ENCODE measurements around the gene FAM234A. TPM values are rescaled to one million over a fixed set of nuclear protein-coding genes. Genes with fewer than 3 reads are reported as not detected.
"Not testable (repeated sequence)": the region's sequence is repeated elsewhere in the genome, so short reads cannot be mapped to it uniquely, and the experiment has no call there.

Gene FAM234A
- total and polyA plus RNA-seq, 4 donors, result 24.1 to 39.7 (median 27.8) TPM

DNA sequence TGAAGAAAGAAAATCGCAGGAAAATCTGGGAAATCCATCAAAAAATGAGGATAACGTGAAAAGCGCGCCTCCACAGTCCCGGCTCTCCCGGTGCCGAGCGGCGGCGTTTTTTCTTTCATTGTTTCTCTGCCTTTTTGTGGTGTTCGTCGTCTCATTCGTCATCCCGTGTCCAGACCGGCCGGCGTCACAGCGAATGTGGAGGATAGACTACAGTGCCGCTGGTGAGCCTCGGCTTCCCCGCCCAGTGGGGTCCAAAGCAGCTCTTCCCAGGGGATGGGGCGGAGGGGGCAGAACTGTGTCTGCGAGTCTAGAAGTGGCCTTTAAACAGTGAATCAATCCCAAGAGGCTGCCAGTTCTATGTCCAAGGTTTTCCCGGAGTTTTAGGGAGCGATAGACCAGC, 19.8 kb downstream of the FAM234A start (continued):
- TF ChIP-seq, protein P1, sequence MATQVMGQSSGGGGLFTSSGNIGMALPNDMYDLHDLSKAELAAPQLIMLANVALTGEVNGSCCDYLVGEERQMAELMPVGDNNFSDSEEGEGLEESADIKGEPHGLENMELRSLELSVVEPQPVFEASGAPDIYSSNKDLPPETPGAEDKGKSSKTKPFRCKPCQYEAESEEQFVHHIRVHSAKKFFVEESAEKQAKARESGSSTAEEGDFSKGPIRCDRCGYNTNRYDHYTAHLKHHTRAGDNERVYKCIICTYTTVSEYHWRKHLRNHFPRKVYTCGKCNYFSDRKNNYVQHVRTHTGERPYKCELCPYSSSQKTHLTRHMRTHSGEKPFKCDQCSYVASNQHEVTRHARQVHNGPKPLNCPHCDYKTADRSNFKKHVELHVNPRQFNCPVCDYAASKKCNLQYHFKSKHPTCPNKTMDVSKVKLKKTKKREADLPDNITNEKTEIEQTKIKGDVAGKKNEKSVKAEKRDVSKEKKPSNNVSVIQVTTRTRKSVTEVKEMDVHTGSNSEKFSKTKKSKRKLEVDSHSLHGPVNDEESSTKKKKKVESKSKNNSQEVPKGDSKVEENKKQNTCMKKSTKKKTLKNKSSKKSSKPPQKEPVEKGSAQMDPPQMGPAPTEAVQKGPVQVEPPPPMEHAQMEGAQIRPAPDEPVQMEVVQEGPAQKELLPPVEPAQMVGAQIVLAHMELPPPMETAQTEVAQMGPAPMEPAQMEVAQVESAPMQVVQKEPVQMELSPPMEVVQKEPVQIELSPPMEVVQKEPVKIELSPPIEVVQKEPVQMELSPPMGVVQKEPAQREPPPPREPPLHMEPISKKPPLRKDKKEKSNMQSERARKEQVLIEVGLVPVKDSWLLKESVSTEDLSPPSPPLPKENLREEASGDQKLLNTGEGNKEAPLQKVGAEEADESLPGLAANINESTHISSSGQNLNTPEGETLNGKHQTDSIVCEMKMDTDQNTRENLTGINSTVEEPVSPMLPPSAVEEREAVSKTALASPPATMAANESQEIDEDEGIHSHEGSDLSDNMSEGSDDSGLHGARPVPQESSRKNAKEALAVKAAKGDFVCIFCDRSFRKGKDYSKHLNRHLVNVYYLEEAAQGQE (IDR thresholded peaks at IDR 0.05), result no peak
- TF ChIP-seq TAF1 (conservative IDR thresholded peaks at IDR 0.05) (no peak), HNF4G (IDR thresholded peaks at IDR 0.05) (no peak)
- TF ChIP-seq, protein P2, sequence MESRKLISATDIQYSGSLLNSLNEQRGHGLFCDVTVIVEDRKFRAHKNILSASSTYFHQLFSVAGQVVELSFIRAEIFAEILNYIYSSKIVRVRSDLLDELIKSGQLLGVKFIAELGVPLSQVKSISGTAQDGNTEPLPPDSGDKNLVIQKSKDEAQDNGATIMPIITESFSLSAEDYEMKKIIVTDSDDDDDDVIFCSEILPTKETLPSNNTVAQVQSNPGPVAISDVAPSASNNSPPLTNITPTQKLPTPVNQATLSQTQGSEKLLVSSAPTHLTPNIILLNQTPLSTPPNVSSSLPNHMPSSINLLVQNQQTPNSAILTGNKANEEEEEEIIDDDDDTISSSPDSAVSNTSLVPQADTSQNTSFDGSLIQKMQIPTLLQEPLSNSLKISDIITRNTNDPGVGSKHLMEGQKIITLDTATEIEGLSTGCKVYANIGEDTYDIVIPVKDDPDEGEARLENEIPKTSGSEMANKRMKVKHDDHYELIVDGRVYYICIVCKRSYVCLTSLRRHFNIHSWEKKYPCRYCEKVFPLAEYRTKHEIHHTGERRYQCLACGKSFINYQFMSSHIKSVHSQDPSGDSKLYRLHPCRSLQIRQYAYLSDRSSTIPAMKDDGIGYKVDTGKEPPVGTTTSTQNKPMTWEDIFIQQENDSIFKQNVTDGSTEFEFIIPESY (IDR thresholded peaks at IDR 0.05), result no peak

DNA sequence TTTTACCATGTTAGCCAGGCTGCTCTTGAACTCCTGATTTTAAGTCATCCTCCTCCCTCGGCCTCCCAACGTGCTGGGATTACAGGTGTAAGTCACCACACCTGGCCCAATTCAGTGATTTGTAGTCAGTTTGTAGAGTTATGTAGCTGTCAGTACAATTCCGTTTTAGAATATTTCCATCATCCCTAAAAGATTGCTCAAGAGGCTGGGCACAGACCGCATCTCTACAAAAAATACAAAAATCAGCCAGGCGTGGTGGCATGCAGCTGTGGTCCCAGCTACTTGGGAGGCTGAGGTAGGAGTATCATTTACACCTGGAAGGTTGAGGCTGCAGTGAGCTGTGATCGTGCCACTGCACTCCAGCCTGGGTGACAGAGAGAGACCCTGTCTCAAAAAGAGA, 20.6 kb downstream of the FAM234A start:
- WGBS, result 97% methylated on average over 6 of the region's 6 CpGs
- Histone ChIP-seq H3K27ac (ENCODE audit: low read depth in 1 of 2, low read length in 2 of 2) (no peak overlapping the region), H3K4me3 (ENCODE audit: low read depth in 1 of 3, low read length in 3 of 3) (no peak overlapping the region), H3K27me3 (ENCODE audit: control insufficient read depth in 4 of 4, insufficient read depth in 4 of 4, low read length in 3 of 4) (no peaks in the 10 kb centered on the region), H3K9ac (ENCODE audit: low read depth in 1 of 2, low read length in 2 of 2) (no peak overlapping the region), H3K36me3 (ENCODE audit: control insufficient read depth in 4 of 4, insufficient read depth in 3 of 4, low read depth in 1 of 4, low read length in 3 of 4) (peaks cover 1 to 28% (median 10%) of the 10 kb centered on the region in 4 donors), H3K4me1 (ENCODE audit: control insufficient read depth in 4 of 4, insufficient read depth in 4 of 4, low read length in 3 of 4) (peaks cover 0 to 3% (median 0%) of the 10 kb centered on the region in 4 donors), H3K9me3 (ENCODE audit: control insufficient read depth in 4 of 4, low read length in 3 of 4) (no peaks in the 10 kb centered on the region)
- no peak for DNase-seq (ENCODE audit: low spot score)
- no peak for TF ChIP-seq EGR1 (IDR thresholded peaks at IDR 0.05; ENCODE audit: low read depth in 2 of 2)
- no peak for TF ChIP-seq GABPA (IDR thresholded peaks at IDR 0.05 in 1 of 2, conservative IDR thresholded peaks at IDR 0.05 in 1 of 2)
- no peak for TF ChIP-seq YY1 (IDR thresholded peaks at IDR 0.05)
- no peak for TF ChIP-seq JUND (IDR thresholded peaks at IDR 0.05)
- TF ChIP-seq, protein P1 (IDR thresholded peaks at IDR 0.05), result no peak
- TF ChIP-seq FOXA2 (IDR thresholded peaks at IDR 0.05), result no peak
- TF ChIP-seq, protein P3, sequence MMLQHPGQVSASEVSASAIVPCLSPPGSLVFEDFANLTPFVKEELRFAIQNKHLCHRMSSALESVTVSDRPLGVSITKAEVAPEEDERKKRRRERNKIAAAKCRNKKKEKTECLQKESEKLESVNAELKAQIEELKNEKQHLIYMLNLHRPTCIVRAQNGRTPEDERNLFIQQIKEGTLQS (IDR thresholded peaks at IDR 0.05), result no peak
- TF ChIP-seq, protein P4, sequence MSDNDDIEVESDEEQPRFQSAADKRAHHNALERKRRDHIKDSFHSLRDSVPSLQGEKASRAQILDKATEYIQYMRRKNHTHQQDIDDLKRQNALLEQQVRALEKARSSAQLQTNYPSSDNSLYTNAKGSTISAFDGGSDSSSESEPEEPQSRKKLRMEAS (IDR thresholded peaks at IDR 0.05), result no peak
- no peak for TF ChIP-seq NR2F2 (IDR thresholded peaks at IDR 0.05)
- TF ChIP-seq HNF4G (IDR thresholded peaks at IDR 0.05), result no peak
- no peak for TF ChIP-seq HNF4A (conservative IDR thresholded peaks at IDR 0.05)
- no peak for TF ChIP-seq TAF1 (conservative IDR thresholded peaks at IDR 0.05)
- no peak for TF ChIP-seq RAD21 (IDR thresholded peaks at IDR 0.05)
- TF ChIP-seq, protein P2 (IDR thresholded peaks at IDR 0.05), result no peak
- TF ChIP-seq, protein P5, sequence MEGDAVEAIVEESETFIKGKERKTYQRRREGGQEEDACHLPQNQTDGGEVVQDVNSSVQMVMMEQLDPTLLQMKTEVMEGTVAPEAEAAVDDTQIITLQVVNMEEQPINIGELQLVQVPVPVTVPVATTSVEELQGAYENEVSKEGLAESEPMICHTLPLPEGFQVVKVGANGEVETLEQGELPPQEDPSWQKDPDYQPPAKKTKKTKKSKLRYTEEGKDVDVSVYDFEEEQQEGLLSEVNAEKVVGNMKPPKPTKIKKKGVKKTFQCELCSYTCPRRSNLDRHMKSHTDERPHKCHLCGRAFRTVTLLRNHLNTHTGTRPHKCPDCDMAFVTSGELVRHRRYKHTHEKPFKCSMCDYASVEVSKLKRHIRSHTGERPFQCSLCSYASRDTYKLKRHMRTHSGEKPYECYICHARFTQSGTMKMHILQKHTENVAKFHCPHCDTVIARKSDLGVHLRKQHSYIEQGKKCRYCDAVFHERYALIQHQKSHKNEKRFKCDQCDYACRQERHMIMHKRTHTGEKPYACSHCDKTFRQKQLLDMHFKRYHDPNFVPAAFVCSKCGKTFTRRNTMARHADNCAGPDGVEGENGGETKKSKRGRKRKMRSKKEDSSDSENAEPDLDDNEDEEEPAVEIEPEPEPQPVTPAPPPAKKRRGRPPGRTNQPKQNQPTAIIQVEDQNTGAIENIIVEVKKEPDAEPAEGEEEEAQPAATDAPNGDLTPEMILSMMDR (IDR thresholded peaks at IDR 0.05; ENCODE audit: low read depth, low read length, missing input control), result no peak

DNA sequence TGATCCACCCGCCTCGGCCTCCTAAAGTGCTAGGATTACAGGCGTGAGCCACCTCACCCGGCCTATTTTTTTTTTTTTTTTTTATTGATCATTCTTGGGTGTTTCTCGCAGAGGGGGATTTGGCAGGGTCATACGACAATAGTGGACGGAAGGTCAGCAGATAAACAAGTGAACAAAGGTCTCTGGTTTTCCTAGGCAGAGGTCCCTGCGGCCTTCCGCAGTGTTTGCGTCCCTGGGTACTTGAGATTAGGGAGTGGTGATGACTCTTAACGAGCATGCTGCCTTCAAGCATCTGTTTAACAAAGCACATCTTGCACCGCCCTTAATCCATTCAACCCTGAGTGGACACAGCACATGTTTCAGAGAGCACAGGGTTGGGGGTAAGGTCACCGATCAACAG, 23.5 kb downstream of the FAM234A start:
- H3K27ac ChIP-seq (ENCODE audit: low read depth in 1 of 2, low read length in 2 of 2); H3K4me1 ChIP-seq (ENCODE audit: control insufficient read depth in 4 of 4, insufficient read depth in 4 of 4, low read length in 3 of 4); H3K9ac ChIP-seq (ENCODE audit: low read depth in 1 of 2, low read length in 2 of 2); H3K4me3 ChIP-seq (ENCODE audit: low read depth in 1 of 3, low read length in 3 of 3); H3K27me3 ChIP-seq (ENCODE audit: control insufficient read depth in 4 of 4, insufficient read depth in 4 of 4, low read length in 3 of 4); DNase-seq (ENCODE audit: low spot score); H3K9me3 ChIP-seq (ENCODE audit: control insufficient read depth in 4 of 4, low read length in 3 of 4): not testable (repeated sequence)
- WGBS, result 84% methylated on average over 11 of the region's 13 CpGs
- H3K36me3 ChIP-seq (ENCODE audit: control insufficient read depth in 4 of 4, insufficient read depth in 3 of 4, low read depth in 1 of 4, low read length in 3 of 4), result peaks cover 0 to 48% (median 14%) of the 10 kb centered on the region in 4 donors

Data from liver (tissue), 9 donors.